ENCODE data around the gene ACYP1. TPM values are rescaled to one million over a fixed set of nuclear protein-coding genes. Genes with fewer than 3 reads are reported as not detected.

Gene ACYP1
- polyA plus RNA-seq, 1 donor, result 16.4 TPM

GRCh38 chr14:75040507-75040906 is 23.3 kb downstream of the ACYP1 start:
- no peak for DNase-seq

GRCh38 chr14:75032939-75033338 is 30.9 kb downstream of the ACYP1 start:
- no peak for DNase-seq

DNA sequence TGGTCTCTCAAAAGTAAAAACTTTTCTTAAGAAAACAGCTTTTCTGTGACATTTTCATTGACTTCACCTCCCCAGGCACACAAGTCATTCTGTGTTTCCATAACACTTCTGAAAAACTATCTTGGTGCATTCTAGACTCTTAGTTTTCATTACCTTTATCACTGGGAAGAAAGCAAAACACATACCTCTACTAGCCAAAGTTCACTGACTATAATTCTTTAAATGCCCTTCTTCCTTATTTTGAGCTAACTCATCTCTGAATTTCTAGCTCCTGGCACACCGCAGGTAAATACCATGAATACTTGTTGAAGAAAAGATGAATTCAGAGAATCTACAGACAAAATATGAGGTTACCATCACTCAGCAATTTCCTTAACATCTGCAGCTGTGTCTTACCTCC is 33.7 kb downstream of the ACYP1 start:
- DNase-seq, result no peak

DNA sequence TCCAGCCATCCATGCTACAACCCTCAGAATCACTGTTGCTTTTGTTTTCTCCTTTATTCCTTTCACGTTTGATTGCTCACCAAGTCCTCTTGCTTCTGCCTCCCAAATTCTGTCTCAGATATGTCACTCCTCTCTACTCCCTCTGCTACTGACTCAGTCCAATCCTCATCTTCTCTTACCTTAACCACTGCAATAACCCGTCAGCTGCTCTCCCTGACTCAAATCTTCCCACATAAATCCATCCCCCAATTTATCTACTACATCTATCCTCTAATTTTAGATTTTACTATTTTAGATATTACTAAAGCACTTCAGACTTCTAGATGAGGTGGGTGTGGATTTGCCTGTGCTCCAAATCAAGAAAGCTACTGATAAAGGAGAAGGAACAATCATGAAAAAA is 37.9 kb downstream of the ACYP1 start:
- no peak for DNase-seq

DNA sequence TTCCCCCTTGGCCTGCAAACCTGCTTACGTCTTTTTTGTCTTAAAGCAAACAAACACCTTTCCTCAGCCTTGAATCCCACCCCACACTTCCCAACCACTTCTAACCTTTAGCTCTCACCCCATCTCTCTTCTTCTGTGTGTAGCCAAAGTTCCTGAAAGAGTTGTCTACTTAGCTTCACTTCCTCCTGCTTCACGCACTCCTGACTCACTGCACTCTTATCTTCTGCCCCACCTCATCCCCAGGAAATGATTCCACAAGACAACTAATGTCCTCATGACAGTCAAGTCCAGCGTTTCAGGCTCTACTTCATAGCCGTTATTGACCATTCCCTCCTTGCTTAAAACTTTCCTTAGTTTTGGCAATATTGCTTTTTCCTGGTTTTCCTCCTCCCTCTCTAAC is 38.7 kb downstream of the ACYP1 start:
- DNase-seq, result no peak

DNA sequence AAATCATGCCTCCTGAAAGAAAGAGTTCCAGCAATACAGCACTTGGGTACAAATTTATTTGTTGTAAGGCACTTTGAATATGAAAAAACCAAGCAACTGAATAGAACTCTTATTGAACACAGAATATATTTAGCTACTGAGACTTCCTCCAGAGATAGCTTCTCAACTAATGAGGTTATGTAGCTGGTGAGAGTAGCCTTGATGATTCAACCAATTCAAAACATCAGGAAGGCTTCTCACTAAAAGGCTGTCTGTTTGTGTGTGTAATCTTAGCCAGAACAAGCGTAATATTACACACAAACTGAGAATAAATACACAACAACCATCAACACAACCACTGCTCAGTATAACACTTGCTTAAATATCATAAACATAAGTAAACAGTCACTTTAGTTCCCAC is 40.7 kb downstream of the ACYP1 start:
- DNase-seq, result no peak

DNA sequence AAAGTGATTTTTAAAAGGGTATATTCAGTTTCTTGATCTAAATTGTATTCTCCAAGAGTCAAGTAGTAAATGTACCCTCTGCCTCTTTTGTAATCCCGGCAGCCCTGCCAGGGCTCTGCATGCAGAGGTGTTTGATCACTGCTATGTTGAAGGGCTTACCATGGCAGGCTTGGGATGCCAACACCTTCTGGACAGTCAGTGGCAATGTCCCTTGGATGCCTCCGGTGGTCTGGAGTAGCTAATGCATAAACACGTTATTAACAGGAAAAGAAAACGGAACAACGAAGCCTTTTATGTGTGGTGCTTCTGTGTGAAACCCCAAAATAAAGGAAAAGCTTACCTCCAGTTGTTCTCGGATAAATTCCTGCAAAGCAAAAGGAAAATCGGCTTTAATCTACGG is 41.2 kb downstream of the ACYP1 start:
- DNase-seq, result no peak

GRCh38 chr14:75018694-75019093 is 45.1 kb downstream of the ACYP1 start:
- DNase-seq, result no peak

- no peak for DNase-seq
Measured at GRCh38 chr14:75016815-75017214, 47.0 kb downstream of the ACYP1 start.

- no peak for DNase-seq
Measured at GRCh38 chr14:75015496-75015895, 48.3 kb downstream of the ACYP1 start.

DNA sequence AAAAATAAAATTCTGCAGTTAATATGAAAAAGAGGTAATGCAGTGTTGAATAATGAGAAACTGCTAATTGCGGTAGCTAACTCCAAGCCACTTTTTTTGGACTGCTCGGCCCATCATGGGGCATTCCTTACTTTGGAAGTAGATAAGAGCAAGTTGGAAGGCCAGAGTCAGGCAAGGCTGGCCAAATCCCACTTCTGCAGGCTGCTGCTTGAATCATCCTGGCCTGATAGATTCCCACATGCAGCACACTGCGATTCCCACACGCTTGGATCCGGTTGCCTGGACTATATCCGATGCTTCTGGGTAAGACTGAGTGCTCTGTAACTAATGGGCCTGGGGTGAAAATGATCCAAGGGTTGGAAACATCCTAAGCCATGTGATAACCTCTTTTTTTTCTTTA is 50.5 kb downstream of the ACYP1 start:
- DNase-seq, result no peak

DNA sequence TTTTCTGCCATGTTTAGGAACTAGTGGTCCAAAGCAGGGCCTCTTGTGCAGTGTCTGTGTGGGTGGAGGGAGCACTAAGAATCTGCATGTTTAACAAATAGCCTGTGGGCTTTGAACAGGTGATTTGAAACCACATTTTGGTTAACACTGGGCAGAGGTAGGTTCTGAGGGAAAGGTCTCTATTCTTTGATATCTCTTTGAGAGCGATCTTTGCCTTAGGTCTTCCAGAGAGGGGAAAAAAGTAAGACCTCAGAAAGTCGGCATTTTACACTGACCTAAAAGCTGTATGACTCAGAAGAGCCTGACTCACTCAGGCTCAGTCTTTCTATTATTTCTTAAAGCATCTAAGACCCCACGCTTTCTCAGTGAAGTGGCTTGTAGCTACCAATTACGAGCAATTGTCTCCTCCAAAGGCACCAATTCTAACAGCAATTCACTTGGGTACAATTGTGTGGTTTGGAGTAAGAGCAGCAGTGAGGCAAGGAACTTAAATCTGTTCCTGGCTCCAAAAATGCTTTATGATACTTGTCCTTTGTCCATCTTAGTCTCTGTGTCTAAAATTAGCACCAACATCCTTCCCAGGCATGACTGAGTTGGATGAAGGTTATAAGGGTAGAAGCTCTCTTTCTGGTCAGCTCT is 52.3 kb downstream of the ACYP1 start:
- peak; percentile 8 for DNase-seq

DNA sequence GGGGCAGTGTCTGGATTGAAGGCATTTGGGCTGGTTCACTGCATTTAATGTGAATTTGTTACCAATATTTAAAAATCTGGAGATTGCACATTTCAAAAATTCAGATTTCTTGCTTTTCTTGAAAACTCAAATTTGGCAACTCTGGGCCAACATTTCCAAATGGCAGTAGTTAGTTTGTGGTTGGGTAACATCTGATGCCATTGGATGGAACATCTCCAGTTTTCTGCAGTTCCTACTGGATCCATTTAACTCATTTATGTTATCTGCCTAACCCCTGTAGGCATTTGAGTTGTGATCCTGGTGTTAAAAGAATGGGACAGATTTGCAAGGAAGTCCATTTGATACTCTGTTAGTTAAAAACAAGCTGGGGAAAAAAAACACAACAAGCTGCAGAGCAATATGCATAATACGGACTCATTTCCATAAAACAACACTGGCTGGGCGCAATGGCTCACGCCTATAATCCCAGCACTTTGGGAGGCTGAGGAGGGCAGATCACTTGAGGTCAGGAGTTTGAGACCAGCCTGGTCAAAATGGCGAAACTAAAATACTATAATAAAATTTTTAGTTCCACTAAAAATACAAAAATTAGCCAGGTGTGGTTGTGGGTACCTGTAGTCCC is 53.2 kb downstream of the ACYP1 start:
- DNase-seq, result no peak

DNA sequence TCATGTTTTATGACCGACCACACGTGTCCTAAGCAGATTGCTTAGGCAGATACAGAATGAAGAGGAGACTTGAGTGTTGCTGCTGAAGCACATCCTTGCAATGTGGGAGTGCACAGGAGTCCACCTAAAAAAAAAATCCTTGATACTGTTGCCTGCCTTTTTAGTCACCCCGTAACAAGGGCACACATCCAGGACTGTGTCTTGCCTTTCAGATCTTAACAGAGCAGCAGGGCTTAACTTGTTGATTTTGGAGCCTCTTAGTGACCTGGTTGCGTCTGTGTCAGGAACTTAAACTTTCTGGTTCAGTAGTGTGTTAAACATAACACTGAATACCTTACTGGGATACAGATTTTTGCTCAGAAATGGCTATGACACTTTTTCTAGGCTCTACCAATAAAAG is 54.6 kb downstream of the ACYP1 start:
- no peak for DNase-seq

GRCh38 chr14:75005357-75005756 is 58.5 kb downstream of the ACYP1 start:
- no peak for DNase-seq

- DNase-seq, result no peak
Measured at GRCh38 chr14:75003250-75004027, 60.4 kb downstream of the ACYP1 start.

Other genes with a start within 250 kb of the ACYP1 start
- 0.71 TPM for gene PROX2, start 187.9 kb downstream of the ACYP1 start, polyA plus RNA-seq (ENCODE audit: insufficient read length)
- gene DLST, start 182.1 kb downstream of the ACYP1 start, polyA plus RNA-seq (ENCODE audit: insufficient read length), result 75.8 TPM
- gene RPS6KL1, start 140.8 kb downstream of the ACYP1 start, polyA plus RNA-seq (ENCODE audit: insufficient read length), result 14.3 TPM
- gene PGF, start 108.4 kb downstream of the ACYP1 start, polyA plus RNA-seq (ENCODE audit: insufficient read length), result 51.0 TPM
- 56.4 TPM for gene EIF2B2, start 61.1 kb downstream of the ACYP1 start, polyA plus RNA-seq (ENCODE audit: insufficient read length)
- 21.3 TPM for gene MLH3, start 12.6 kb downstream of the ACYP1 start, polyA plus RNA-seq (ENCODE audit: insufficient read length)
- gene ZC2HC1C, start 5.6 kb upstream of the ACYP1 start, polyA plus RNA-seq (ENCODE audit: insufficient read length), result 2.0 TPM
- 90.4 TPM for gene NEK9, start 63.0 kb upstream of the ACYP1 start, polyA plus RNA-seq (ENCODE audit: insufficient read length)
- gene TMED10, start 112.6 kb upstream of the ACYP1 start, polyA plus RNA-seq (ENCODE audit: insufficient read length), result 117 TPM
- 230 TPM for gene FOS, start 214.8 kb upstream of the ACYP1 start, polyA plus RNA-seq (ENCODE audit: insufficient read length)